ENCODE data around the gene C2orf76. TPM values are rescaled to one million over a fixed set of nuclear protein-coding genes. Genes with fewer than 3 reads are reported as not detected.

C2orf76 gene
- total RNA-seq, 1 donor from 2014 or later, result 11.7 TPM

- no peaks in the 10 kb centered on the region for H3K27me3 Mint-ChIP-seq
- no peak for DNase-seq (ENCODE audit: extremely low spot score, unreplicated experiment)
- no peak overlapping the region for H3K27ac Mint-ChIP-seq
- no peaks in the 10 kb centered on the region for H3K9me3 Mint-ChIP-seq
- TF ChIP-seq CTCF (conservative IDR thresholded peaks at IDR 0.05), result no peak
- H3K36me3 Mint-ChIP-seq, result no peaks in the 10 kb centered on the region
- peaks cover 9% of the 10 kb centered on the region for H3K4me1 Mint-ChIP-seq (ENCODE audit: unreplicated experiment)
- H3K4me3 Mint-ChIP-seq, result no peak overlapping the region
Measured at GRCh38 chr2:119307419-119308140, 59.1 kb downstream of the C2orf76 start.

GRCh38 chr2:119306196-119306590, 60.4 kb downstream of the C2orf76 start:
- peaks cover 4% of the 10 kb centered on the region for H3K4me1 Mint-ChIP-seq (ENCODE audit: unreplicated experiment)
- H3K36me3 Mint-ChIP-seq, result no peaks in the 10 kb centered on the region
- no peak for TF ChIP-seq CTCF (conservative IDR thresholded peaks at IDR 0.05)
- DNase-seq (ENCODE audit: extremely low spot score, unreplicated experiment), result no peak
- H3K4me3 Mint-ChIP-seq, result no peak overlapping the region
- H3K27me3 Mint-ChIP-seq, result no peaks in the 10 kb centered on the region
- H3K9me3 Mint-ChIP-seq, result no peaks in the 10 kb centered on the region
- no peak overlapping the region for H3K27ac Mint-ChIP-seq

- H3K9me3 Mint-ChIP-seq, result no peaks in the 10 kb centered on the region
- DNase-seq (ENCODE audit: extremely low spot score, unreplicated experiment), result no peak
- no peaks in the 10 kb centered on the region for H3K4me1 Mint-ChIP-seq (ENCODE audit: unreplicated experiment)
- H3K4me3 Mint-ChIP-seq, result no peak overlapping the region
- no peaks in the 10 kb centered on the region for H3K36me3 Mint-ChIP-seq
- TF ChIP-seq CTCF (conservative IDR thresholded peaks at IDR 0.05), result no peak
- H3K27me3 Mint-ChIP-seq, result no peaks in the 10 kb centered on the region
- H3K27ac Mint-ChIP-seq, result no peak overlapping the region
Measured at GRCh38 chr2:119305497-119306195, 61.0 kb downstream of the C2orf76 start.

GRCh38 chr2:119304847-119305246, 61.8 kb downstream of the C2orf76 start:
- H3K9me3 Mint-ChIP-seq, result no peaks in the 10 kb centered on the region
- no peak for DNase-seq (ENCODE audit: extremely low spot score, unreplicated experiment)
- no peaks in the 10 kb centered on the region for H3K27me3 Mint-ChIP-seq
- no peaks in the 10 kb centered on the region for H3K4me1 Mint-ChIP-seq (ENCODE audit: unreplicated experiment)
- H3K4me3 Mint-ChIP-seq, result no peak overlapping the region
- no peaks in the 10 kb centered on the region for H3K36me3 Mint-ChIP-seq
- H3K27ac Mint-ChIP-seq, result no peak overlapping the region
- TF ChIP-seq CTCF (conservative IDR thresholded peaks at IDR 0.05), result no peak

- H3K9me3 Mint-ChIP-seq, result no peaks in the 10 kb centered on the region
- no peak overlapping the region for H3K27ac Mint-ChIP-seq
- no peak for DNase-seq (ENCODE audit: extremely low spot score, unreplicated experiment)
- no peaks in the 10 kb centered on the region for H3K27me3 Mint-ChIP-seq
- TF ChIP-seq CTCF (conservative IDR thresholded peaks at IDR 0.05), result no peak
- H3K4me1 Mint-ChIP-seq (ENCODE audit: unreplicated experiment), result no peaks in the 10 kb centered on the region
- H3K4me3 Mint-ChIP-seq, result no peak overlapping the region
- no peaks in the 10 kb centered on the region for H3K36me3 Mint-ChIP-seq
Measured at GRCh38 chr2:119301413-119301812, 65.2 kb downstream of the C2orf76 start.
